Measurements from ENCODE around the gene IRF4. TPM values are rescaled to one million over a fixed set of nuclear protein-coding genes. Genes with fewer than 3 reads are reported as not detected.

The IRF4 gene
- polyA plus RNA-seq, 1 of the 3 experiments (the other 2 are of a cell fraction), result not detected

DNA sequence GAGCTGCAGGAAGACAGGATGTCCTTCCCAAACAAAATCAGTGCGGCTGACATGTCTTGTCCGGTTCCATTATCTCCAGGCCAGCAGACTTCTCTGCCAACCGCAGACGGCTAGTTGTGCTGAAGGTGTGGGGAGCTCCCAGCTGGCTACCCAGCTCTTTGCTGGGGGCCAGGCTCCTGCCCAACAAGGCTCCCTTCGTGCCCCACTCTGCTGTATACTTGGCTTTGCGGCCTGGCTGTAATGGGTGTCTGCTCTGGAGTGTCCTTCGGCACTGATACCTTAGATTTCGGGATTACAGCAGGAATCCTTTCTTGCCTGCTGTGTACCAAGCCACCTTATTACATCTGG lies 48.7 kb upstream of the IRF4 start (continued):
- TF ChIP-seq GABPA (IDR thresholded peaks at IDR 0.05; ENCODE audit: low read depth), result no peak
- TF ChIP-seq TEAD4 (IDR thresholded peaks at IDR 0.05; ENCODE audit: borderline replicate concordance, insufficient read depth), result no peak
- no peak for TF ChIP-seq YY1 (IDR thresholded peaks at IDR 0.05; ENCODE audit: low read depth)
- TF ChIP-seq, protein P1, sequence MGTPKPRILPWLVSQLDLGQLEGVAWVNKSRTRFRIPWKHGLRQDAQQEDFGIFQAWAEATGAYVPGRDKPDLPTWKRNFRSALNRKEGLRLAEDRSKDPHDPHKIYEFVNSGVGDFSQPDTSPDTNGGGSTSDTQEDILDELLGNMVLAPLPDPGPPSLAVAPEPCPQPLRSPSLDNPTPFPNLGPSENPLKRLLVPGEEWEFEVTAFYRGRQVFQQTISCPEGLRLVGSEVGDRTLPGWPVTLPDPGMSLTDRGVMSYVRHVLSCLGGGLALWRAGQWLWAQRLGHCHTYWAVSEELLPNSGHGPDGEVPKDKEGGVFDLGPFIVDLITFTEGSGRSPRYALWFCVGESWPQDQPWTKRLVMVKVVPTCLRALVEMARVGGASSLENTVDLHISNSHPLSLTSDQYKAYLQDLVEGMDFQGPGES (IDR thresholded peaks at IDR 0.05; ENCODE audit: low read depth, low read length), result no peak
- TF ChIP-seq, protein P2, sequence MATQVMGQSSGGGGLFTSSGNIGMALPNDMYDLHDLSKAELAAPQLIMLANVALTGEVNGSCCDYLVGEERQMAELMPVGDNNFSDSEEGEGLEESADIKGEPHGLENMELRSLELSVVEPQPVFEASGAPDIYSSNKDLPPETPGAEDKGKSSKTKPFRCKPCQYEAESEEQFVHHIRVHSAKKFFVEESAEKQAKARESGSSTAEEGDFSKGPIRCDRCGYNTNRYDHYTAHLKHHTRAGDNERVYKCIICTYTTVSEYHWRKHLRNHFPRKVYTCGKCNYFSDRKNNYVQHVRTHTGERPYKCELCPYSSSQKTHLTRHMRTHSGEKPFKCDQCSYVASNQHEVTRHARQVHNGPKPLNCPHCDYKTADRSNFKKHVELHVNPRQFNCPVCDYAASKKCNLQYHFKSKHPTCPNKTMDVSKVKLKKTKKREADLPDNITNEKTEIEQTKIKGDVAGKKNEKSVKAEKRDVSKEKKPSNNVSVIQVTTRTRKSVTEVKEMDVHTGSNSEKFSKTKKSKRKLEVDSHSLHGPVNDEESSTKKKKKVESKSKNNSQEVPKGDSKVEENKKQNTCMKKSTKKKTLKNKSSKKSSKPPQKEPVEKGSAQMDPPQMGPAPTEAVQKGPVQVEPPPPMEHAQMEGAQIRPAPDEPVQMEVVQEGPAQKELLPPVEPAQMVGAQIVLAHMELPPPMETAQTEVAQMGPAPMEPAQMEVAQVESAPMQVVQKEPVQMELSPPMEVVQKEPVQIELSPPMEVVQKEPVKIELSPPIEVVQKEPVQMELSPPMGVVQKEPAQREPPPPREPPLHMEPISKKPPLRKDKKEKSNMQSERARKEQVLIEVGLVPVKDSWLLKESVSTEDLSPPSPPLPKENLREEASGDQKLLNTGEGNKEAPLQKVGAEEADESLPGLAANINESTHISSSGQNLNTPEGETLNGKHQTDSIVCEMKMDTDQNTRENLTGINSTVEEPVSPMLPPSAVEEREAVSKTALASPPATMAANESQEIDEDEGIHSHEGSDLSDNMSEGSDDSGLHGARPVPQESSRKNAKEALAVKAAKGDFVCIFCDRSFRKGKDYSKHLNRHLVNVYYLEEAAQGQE (IDR thresholded peaks at IDR 0.05; ENCODE audit: low read depth, low read length), result no peak
- no peak for TF ChIP-seq MXI1 (IDR thresholded peaks at IDR 0.05; ENCODE audit: low read depth, low read length)

DNA sequence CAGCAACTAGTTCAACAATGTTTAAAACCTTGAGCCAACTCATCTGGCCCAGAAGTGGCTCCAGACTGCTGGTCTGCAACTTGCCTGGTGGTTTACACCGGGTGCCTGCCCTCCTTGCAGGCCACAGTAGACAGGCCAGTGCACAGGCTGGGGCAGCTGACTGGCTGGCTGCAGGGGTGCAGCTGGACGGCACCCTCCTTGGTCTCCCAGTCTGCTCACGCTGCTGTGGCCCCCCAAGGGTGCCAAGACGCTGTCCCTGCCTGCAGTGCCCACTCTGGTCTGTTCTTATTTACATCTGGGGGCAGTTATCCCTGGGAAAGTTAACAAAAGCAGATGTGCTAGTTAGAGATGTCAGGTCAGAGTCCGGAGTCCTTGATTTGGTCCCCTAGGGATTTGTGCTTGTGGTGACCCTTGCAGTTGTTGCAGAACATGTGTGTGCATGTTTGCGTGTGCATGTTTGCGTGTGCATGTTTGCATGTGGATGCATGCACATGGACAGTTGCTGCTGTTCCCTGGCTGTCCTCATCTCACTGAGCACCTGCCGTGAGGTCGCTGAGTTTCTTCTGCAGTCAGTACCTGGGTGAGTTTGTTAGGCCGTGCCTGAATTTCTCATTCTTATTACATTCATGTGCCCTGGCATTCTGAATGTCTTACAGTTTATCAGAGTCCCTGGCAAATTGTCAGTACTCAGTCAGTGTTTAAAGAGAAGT lies 48.2 kb upstream of the IRF4 start:
- no peak for DNase-seq
- Histone ChIP-seq H3K9me2 (no peaks in the 10 kb centered on the region), H3K9ac (no peak overlapping the region), H3K9me3 (no peaks in the 10 kb centered on the region), H3K27me3 (ENCODE audit: insufficient read depth) (peaks cover 37% of the 10 kb centered on the region; the same call in 1 of the 2 replicates), H3F3A (replicated peaks; ENCODE audit: insufficient read depth) (no peaks in the 10 kb centered on the region), H3K4me2 (no peak overlapping the region), H3K4me3 (ENCODE audit: low read depth in 2 of 2, low read length in 1 of 2) (no peak overlapping the region), H4K20me1 (ENCODE audit: insufficient read depth) (no peaks in the 10 kb centered on the region), H3K36me3 (replicated peaks in 1 of 2; ENCODE audit: control insufficient read depth in 1 of 2, insufficient read depth in 2 of 2, low read length in 1 of 2) (no peaks in the 10 kb centered on the region), H3K4me1 (ENCODE audit: control insufficient read depth in 1 of 2, insufficient read depth in 2 of 2, low read depth in 1 of 2, low read length in 1 of 2) (peaks cover 0 to 22% of the 10 kb centered on the region in 2 experiments; a peak in 1 of 4 replicates), H3K79me2 (ENCODE audit: insufficient read depth) (no peaks in the 10 kb centered on the region), H2AFZ (ENCODE audit: low read depth) (no peak overlapping the region), H3K27ac (ENCODE audit: low read depth in 2 of 2, low read length in 1 of 2) (no peak overlapping the region)
- POLR2A ChIA-PET, result no interaction called here
- 42% methylated on average over 10 of the region's 10 CpGs for WGBS (ENCODE audit: low lambda C conversion rate)
- CTCF ChIA-PET, result no interaction called here
- TF ChIP-seq, protein P3, sequence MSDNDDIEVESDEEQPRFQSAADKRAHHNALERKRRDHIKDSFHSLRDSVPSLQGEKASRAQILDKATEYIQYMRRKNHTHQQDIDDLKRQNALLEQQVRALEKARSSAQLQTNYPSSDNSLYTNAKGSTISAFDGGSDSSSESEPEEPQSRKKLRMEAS (IDR thresholded peaks at IDR 0.05; ENCODE audit: low read depth), result no peak

Data from SK-N-SH (cell line).